ENCODE results near the gene LCOR.

LCOR gene

GRCh38 chr10:96975136-96975535, 143.0 kb downstream of the LCOR start:
- Mint-ChIP-seq H3K4me1 (peaks cover 32% of the 10 kb centered on the region), H3K9me3 (no peaks in the 10 kb centered on the region), H3K4me3 (no peak overlapping the region), H3K36me3 (ENCODE audit: low read depth) (no peaks in the 10 kb centered on the region), H3K27ac (no peak overlapping the region), H3K27me3 (ENCODE audit: low read depth, poor library complexity) (no peaks in the 10 kb centered on the region)
- TF ChIP-seq CTCF (IDR thresholded peaks at IDR 0.05), result no peak
- no peak for DNase-seq

- peaks cover 4% of the 10 kb centered on the region for H3K4me1 Mint-ChIP-seq
- peaks cover 7% of the 10 kb centered on the region for H3K27me3 Mint-ChIP-seq (ENCODE audit: low read depth, poor library complexity)
- peaks cover 3% of the 10 kb centered on the region for H3K9me3 Mint-ChIP-seq
- no peak overlapping the region for H3K4me3 Mint-ChIP-seq
- peaks cover 31% of the 10 kb centered on the region for H3K36me3 Mint-ChIP-seq (ENCODE audit: low read depth)
- no peak for TF ChIP-seq CTCF (IDR thresholded peaks at IDR 0.05)
- peak overlapping the region; percentile 91 for H3K27ac Mint-ChIP-seq
- no peak for DNase-seq
Measured at GRCh38 chr10:96978621-96979154, 146.6 kb downstream of the LCOR start.

- TF ChIP-seq CTCF (IDR thresholded peaks at IDR 0.05), result no peak
- peaks cover 34% of the 10 kb centered on the region for H3K36me3 Mint-ChIP-seq (ENCODE audit: low read depth)
Measured at GRCh38 chr10:96982149-96982930, 150.2 kb downstream of the LCOR start.

GRCh38 chr10:96984541-96985131, 152.5 kb downstream of the LCOR start:
- H3K9me3 Mint-ChIP-seq, result peaks cover 3% of the 10 kb centered on the region
- peaks cover 17% of the 10 kb centered on the region for H3K4me1 Mint-ChIP-seq
- no peak overlapping the region for H3K4me3 Mint-ChIP-seq
- peak overlapping the region; percentile 36 for H3K27ac Mint-ChIP-seq
- DNase-seq, result no peak
- no peak for TF ChIP-seq CTCF (IDR thresholded peaks at IDR 0.05)
- H3K36me3 Mint-ChIP-seq (ENCODE audit: low read depth), result peaks cover 34% of the 10 kb centered on the region
- peaks cover 8% of the 10 kb centered on the region for H3K27me3 Mint-ChIP-seq (ENCODE audit: low read depth, poor library complexity)

More at GRCh38 chr10:96982149-96982930, 150.2 kb downstream of the LCOR start:
- Mint-ChIP-seq H3K4me3 (no peak overlapping the region), H3K27ac (no peak overlapping the region), H3K27me3 (ENCODE audit: low read depth, poor library complexity) (peaks cover 8% of the 10 kb centered on the region), H3K9me3 (peaks cover 3% of the 10 kb centered on the region), H3K4me1 (peaks cover 10% of the 10 kb centered on the region)
- no peak for DNase-seq

- Mint-ChIP-seq H3K4me1 (peaks cover 17% of the 10 kb centered on the region), H3K27me3 (ENCODE audit: low read depth, poor library complexity) (peaks cover 7% of the 10 kb centered on the region), H3K9me3 (peaks cover 3% of the 10 kb centered on the region), H3K27ac (no peak overlapping the region), H3K36me3 (ENCODE audit: low read depth) (peaks cover 26% of the 10 kb centered on the region), H3K4me3 (no peak overlapping the region)
- no peak for TF ChIP-seq CTCF (IDR thresholded peaks at IDR 0.05)
- DNase-seq, result no peak
Measured at GRCh38 chr10:96986200-96986856, 154.2 kb downstream of the LCOR start.
